Measurements from ENCODE around the gene IFRD1.

The IFRD1 gene

GRCh38 chr7:112495156-112495788 lies 45.0 kb downstream of the IFRD1 start:
- TF ChIP-seq ZFP3 (CRISPR knock-in tag; IDR thresholded peaks at IDR 0.05) (peak; percentile 65; the same call in 1 of the 2 replicates), PPARA (CRISPR knock-in tag; IDR thresholded peaks at IDR 0.05; ENCODE audit: borderline replicate concordance) (no peak), GLIS3 (CRISPR knock-in tag; IDR thresholded peaks at IDR 0.05) (no peak; the same call in 1 of the 2 replicates), CREB5 (CRISPR knock-in tag; IDR thresholded peaks at IDR 0.05; ENCODE audit: low read depth) (peak; percentile 99), ARNTL (CRISPR knock-in tag; IDR thresholded peaks at IDR 0.05; ENCODE audit: borderline replicate concordance, low read depth) (no peak), CSDC2 (CRISPR knock-in tag; IDR thresholded peaks at IDR 0.05) (no peak), SNAI2 (CRISPR knock-in tag; IDR thresholded peaks at IDR 0.05) (peak; percentile 89; the same call in 1 of the 2 replicates), TOX (CRISPR knock-in tag; IDR thresholded peaks at IDR 0.05; ENCODE audit: borderline replicate concordance) (no peak), TSHZ2 (CRISPR knock-in tag; IDR thresholded peaks at IDR 0.05) (no peak), BACH2 (CRISPR knock-in tag; IDR thresholded peaks at IDR 0.05; ENCODE audit: borderline replicate concordance) (no peak), TCF4 (CRISPR knock-in tag; IDR thresholded peaks at IDR 0.05; ENCODE audit: borderline replicate concordance) (peak; percentile 87), ZNF565 (CRISPR knock-in tag; conservative IDR thresholded peaks at IDR 0.05; ENCODE audit: low read depth) (0 out of 2 replicates have a peak, but pooled peaks have one; percentile 15), ISL1 (CRISPR knock-in tag; IDR thresholded peaks at IDR 0.05) (peak; percentile 100), ZC3H10 (CRISPR knock-in tag; IDR thresholded peaks at IDR 0.05) (peak; percentile 99), RARB (CRISPR knock-in tag; IDR thresholded peaks at IDR 0.05) (no peak; the same call in 1 of the 2 replicates), ESRRG (CRISPR knock-in tag; IDR thresholded peaks at IDR 0.05) (peak; percentile 80; the same call in 1 of the 2 replicates), ZNF8 (CRISPR knock-in tag; IDR thresholded peaks at IDR 0.05) (peak; percentile 52; the same call in 1 of the 2 replicates), ZNF70 (CRISPR knock-in tag; IDR thresholded peaks at IDR 0.05) (no peak), OSR1 (CRISPR knock-in tag; IDR thresholded peaks at IDR 0.05) (no peak), ZFP30 (CRISPR knock-in tag; IDR thresholded peaks at IDR 0.05) (no peak), POU6F1 (CRISPR knock-in tag; IDR thresholded peaks at IDR 0.05; ENCODE audit: borderline replicate concordance, low read depth) (peak; percentile 99; the same call in 1 of the 2 replicates)
- TF ChIP-seq, protein P1, sequence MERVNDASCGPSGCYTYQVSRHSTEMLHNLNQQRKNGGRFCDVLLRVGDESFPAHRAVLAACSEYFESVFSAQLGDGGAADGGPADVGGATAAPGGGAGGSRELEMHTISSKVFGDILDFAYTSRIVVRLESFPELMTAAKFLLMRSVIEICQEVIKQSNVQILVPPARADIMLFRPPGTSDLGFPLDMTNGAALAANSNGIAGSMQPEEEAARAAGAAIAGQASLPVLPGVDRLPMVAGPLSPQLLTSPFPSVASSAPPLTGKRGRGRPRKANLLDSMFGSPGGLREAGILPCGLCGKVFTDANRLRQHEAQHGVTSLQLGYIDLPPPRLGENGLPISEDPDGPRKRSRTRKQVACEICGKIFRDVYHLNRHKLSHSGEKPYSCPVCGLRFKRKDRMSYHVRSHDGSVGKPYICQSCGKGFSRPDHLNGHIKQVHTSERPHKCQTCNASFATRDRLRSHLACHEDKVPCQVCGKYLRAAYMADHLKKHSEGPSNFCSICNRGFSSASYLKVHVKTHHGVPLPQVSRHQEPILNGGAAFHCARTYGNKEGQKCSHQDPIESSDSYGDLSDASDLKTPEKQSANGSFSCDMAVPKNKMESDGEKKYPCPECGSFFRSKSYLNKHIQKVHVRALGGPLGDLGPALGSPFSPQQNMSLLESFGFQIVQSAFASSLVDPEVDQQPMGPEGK (CRISPR knock-in tag; IDR thresholded peaks at IDR 0.05; ENCODE audit: borderline replicate concordance) = peak; percentile 96
- TF ChIP-seq, protein P2, sequence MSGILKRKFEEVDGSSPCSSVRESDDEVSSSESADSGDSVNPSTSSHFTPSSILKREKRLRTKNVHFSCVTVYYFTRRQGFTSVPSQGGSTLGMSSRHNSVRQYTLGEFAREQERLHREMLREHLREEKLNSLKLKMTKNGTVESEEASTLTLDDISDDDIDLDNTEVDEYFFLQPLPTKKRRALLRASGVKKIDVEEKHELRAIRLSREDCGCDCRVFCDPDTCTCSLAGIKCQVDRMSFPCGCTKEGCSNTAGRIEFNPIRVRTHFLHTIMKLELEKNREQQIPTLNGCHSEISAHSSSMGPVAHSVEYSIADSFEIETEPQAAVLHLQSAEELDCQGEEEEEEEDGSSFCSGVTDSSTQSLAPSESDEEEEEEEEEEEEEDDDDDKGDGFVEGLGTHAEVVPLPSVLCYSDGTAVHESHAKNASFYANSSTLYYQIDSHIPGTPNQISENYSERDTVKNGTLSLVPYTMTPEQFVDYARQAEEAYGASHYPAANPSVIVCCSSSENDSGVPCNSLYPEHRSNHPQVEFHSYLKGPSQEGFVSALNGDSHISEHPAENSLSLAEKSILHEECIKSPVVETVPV (CRISPR knock-in tag; IDR thresholded peaks at IDR 0.05) = peak; percentile 99
- peak; percentile 70 for ATAC-seq

DNA sequence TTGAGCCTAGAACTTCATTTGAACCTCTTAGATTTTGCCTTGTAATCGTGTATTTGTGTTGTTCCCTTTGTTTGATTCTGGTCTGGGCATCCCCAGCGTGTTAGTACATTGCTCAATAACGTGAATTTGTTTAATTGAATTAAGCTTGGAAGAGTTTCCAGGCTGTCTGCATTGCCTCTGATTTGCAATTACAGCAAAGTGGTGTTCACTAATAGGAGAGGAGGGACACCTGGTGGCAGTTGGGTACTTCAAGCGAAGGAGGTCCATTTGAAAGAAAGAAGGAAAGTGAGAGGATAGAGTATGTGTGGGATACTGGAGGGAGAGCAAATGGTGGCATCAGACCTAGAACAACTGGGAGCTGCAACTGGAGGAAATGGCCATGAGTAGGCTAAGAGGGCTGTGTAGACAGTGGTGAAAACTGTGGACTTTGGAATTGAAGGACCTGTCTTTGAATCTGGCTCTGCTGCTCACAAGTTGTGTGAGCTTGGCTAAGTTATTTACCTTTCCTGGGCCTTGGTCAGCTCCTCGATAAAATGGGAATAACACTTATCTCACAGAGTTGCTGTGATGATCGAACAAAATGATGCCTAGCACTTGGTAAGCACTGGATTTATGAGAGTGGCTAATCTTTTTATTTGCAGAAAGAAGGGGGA lies 45.7 kb downstream of the IFRD1 start:
- TF ChIP-seq SNAI2 (CRISPR knock-in tag; IDR thresholded peaks at IDR 0.05) (no peak), TOX (CRISPR knock-in tag; IDR thresholded peaks at IDR 0.05; ENCODE audit: borderline replicate concordance) (no peak), TCF4 (CRISPR knock-in tag; IDR thresholded peaks at IDR 0.05; ENCODE audit: borderline replicate concordance) (no peak), ZFP30 (CRISPR knock-in tag; IDR thresholded peaks at IDR 0.05) (0 out of 2 replicates have a peak, but pooled peaks have one; percentile 2)
- ATAC-seq = peak; percentile 86

All from SK-N-SH treated with all-trans-retinoic acid at 6 μM for 48 hours (cell line).